ENCODE results near the gene PDE4C. TPM values are rescaled to one million over a fixed set of nuclear protein-coding genes. Genes with fewer than 3 reads are reported as not detected.
"Not testable (repeated sequence)": the region's sequence is repeated elsewhere in the genome, so short reads cannot be mapped to it uniquely, and the experiment has no call there.

Gene PDE4C
- total RNA-seq, 1 experiment from 2014 or later, result 0.90 TPM

DNA sequence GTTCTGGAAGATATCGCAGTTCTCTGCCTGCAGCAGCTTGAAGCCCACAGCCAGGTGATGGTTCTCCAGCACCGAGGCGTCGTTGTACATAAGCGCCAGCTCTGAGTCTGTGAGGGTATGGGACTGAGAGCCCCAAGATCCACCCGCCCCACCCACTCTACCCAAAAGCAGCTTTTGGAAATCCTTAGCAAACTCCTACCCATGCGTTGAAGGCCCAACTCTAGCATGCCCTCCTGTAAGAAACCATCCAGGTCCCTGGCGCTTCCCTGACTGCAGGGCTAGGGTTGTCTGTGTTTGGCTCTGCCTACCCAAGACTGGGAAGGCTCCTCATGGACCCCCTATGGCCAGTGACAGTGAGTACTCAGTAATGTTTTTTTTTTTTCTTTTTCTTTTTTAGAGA is 9.4 kb downstream of the PDE4C start:
- TF ChIP-seq, protein P1, sequence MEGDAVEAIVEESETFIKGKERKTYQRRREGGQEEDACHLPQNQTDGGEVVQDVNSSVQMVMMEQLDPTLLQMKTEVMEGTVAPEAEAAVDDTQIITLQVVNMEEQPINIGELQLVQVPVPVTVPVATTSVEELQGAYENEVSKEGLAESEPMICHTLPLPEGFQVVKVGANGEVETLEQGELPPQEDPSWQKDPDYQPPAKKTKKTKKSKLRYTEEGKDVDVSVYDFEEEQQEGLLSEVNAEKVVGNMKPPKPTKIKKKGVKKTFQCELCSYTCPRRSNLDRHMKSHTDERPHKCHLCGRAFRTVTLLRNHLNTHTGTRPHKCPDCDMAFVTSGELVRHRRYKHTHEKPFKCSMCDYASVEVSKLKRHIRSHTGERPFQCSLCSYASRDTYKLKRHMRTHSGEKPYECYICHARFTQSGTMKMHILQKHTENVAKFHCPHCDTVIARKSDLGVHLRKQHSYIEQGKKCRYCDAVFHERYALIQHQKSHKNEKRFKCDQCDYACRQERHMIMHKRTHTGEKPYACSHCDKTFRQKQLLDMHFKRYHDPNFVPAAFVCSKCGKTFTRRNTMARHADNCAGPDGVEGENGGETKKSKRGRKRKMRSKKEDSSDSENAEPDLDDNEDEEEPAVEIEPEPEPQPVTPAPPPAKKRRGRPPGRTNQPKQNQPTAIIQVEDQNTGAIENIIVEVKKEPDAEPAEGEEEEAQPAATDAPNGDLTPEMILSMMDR (IDR thresholded peaks at IDR 0.05; ENCODE audit: unreplicated experiment), result no peak
- no peak for DNase-seq
- Mint-ChIP-seq H3K9me3 (ENCODE audit: low read depth, unreplicated experiment) (no peaks in the 10 kb centered on the region), H3K36me3 (ENCODE audit: insufficient read depth, unreplicated experiment) (no peaks in the 10 kb centered on the region), H3K4me1 (ENCODE audit: low read depth, unreplicated experiment) (no peaks in the 10 kb centered on the region), H3K27me3 (ENCODE audit: unreplicated experiment) (peaks cover 26% of the 10 kb centered on the region), H3K27ac (ENCODE audit: unreplicated experiment) (no peak overlapping the region), H3K4me3 (ENCODE audit: low read depth, unreplicated experiment) (no peak overlapping the region)
- no TSS peak for BruUV-seq (replicated peaks)
- intact Hi-C loops (cut with micrococcal nuclease; ENCODE audit: unreplicated experiment), result no loop called here
- CTCF ChIA-PET, result no interaction called here

DNA sequence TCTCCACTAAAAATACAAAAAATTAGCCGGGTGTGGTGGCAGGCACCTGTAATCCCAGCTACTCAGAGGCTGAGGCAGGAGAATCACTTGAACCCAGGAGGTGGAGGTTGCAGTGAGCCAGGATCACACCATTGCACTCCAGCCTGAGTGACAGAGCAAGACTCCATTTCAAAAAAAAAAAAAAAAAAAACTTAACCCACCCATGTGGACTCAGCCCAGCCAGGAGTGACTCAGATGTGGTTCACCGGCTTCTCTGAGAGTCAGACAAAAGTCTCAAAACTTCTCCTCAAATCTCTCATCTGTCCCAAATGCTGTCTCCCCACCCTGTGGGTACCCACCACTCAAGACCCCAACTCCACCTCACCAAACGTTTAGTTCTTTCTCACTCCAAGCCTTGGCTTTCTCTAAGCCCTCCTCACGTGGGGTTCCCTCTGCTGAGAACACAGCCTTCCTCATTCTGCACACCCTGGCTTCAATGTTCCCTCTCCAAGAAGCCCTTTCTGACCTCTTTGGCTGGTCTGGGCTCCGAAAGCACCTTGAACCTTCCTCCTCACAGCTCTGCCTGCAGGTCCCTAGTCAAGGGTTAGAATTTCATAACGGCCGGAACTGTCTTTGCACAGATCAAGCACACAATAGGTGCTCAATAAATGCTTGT is 11.3 kb downstream of the PDE4C start:
- no peak overlapping the region for H3K27ac Mint-ChIP-seq (ENCODE audit: unreplicated experiment)
- TF ChIP-seq, protein P1 (IDR thresholded peaks at IDR 0.05; ENCODE audit: unreplicated experiment), result no peak
- no TSS peak for BruUV-seq (replicated peaks)
- H3K4me3 Mint-ChIP-seq (ENCODE audit: low read depth, unreplicated experiment), result no peak overlapping the region
- H3K36me3 Mint-ChIP-seq (ENCODE audit: insufficient read depth, unreplicated experiment), result no peaks in the 10 kb centered on the region
- intact Hi-C loops (cut with micrococcal nuclease; ENCODE audit: unreplicated experiment), result no loop called here
- peaks cover 32% of the 10 kb centered on the region for H3K27me3 Mint-ChIP-seq (ENCODE audit: unreplicated experiment)
- H3K9me3 Mint-ChIP-seq (ENCODE audit: low read depth, unreplicated experiment), result no peaks in the 10 kb centered on the region
- no peaks in the 10 kb centered on the region for H3K4me1 Mint-ChIP-seq (ENCODE audit: low read depth, unreplicated experiment)
- CTCF ChIA-PET, result interaction anchor here (0.7 kb wide), 1 partner anchor 10 kb away, joined by 3 read pairs; no protein-coding TSS in a partner anchor
- no peak for DNase-seq

DNA sequence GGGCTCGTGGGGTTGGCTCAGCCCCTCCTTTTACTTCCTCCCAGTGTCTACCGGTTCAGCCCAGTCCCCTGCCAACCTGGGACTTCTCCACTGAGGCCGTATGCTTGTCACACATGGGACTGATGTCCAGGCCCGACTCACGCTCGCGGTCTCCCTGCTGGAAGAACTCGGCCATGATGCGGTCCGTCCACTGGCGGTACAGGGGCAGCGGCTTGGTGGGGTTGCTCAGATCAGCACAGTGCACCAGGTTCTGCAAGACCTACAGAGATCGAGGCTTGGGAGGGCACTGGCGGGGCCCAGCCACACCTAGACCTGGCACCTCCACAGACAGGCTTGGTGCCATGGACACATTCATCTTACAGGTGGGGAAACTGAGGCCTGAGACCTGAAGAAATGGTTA is 14.6 kb downstream of the PDE4C start:
- BruUV-seq (replicated peaks), result no TSS peak
- H3K9me3 Mint-ChIP-seq (ENCODE audit: low read depth, unreplicated experiment), result no peaks in the 10 kb centered on the region
- intact Hi-C loops (cut with micrococcal nuclease; ENCODE audit: unreplicated experiment), result no loop called here

DNA sequence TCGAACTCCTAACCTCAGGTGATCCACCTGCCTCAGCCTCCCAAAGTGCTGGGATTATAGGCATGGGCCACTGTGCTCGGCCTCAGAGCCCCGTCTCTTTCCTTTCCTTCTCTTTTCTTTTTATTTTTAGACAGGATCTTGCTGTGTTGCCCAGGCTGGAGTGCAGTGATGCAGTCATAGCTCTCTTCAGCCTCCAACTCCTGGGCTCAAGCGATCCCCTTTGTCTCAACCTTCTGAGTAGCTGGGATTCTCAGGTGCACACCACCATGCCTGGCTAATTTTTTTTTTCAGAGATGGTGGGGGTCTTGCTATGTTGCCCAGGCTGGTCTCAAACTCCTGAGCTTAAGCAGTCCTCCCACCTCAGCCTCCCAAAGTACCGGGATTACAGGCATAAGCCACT is 16.3 kb downstream of the PDE4C start:
- not testable (repeated sequence) for H3K36me3 Mint-ChIP-seq (ENCODE audit: insufficient read depth, unreplicated experiment); BruUV-seq (replicated peaks); H3K9me3 Mint-ChIP-seq (ENCODE audit: low read depth, unreplicated experiment); H3K4me1 Mint-ChIP-seq (ENCODE audit: low read depth, unreplicated experiment); DNase-seq; H3K4me3 Mint-ChIP-seq (ENCODE audit: low read depth, unreplicated experiment); H3K27ac Mint-ChIP-seq (ENCODE audit: unreplicated experiment)
- peaks cover 26% of the 10 kb centered on the region for H3K27me3 Mint-ChIP-seq (ENCODE audit: unreplicated experiment)
- intact Hi-C loops (cut with micrococcal nuclease; ENCODE audit: unreplicated experiment), result loop anchor here (5.0 kb wide), 1 partner anchor 42 kb away; no protein-coding TSS in a partner anchor
- CTCF ChIA-PET, result interaction anchor here (1.6 kb wide), 1 partner anchor 10 kb away, joined by 3 read pairs; no protein-coding TSS in a partner anchor

More for the DNA sequence above, 14.6 kb downstream of the PDE4C start:
- H3K36me3 Mint-ChIP-seq (ENCODE audit: insufficient read depth, unreplicated experiment), result no peaks in the 10 kb centered on the region
- TF ChIP-seq, protein P1 (IDR thresholded peaks at IDR 0.05; ENCODE audit: unreplicated experiment), result no peak
- peaks cover 26% of the 10 kb centered on the region for H3K27me3 Mint-ChIP-seq (ENCODE audit: unreplicated experiment)
- peak overlapping the region; percentile 33 for H3K27ac Mint-ChIP-seq (ENCODE audit: unreplicated experiment)
- no peak for DNase-seq
- H3K4me3 Mint-ChIP-seq (ENCODE audit: low read depth, unreplicated experiment), result no peak overlapping the region
- CTCF ChIA-PET, result no interaction called here
- H3K4me1 Mint-ChIP-seq (ENCODE audit: low read depth, unreplicated experiment), result no peaks in the 10 kb centered on the region

Data from Calu3 (cell line).